Activated naive CD8-positive, alpha-beta T cell treated with anti-CD3 and anti-CD28 coated beads, Interleukin-2, amount 10 ng/mL, durations not matched to agents 7 days and 5 days (primary cell): ENCODE results near the gene EIF2AK2. TPM values are rescaled to one million over a fixed set of nuclear protein-coding genes. Genes with fewer than 3 reads are reported as not detected.
A peak's percentile ranks its signal among the peaks of the same experiment; 100 is the strongest.

Experiments
- ATAC-seq: fragments of 150-1000 bp; cut with Tn5 transposase; one replicate; pipeline ENCODE4 v1.10.0; 2021; ENCODE audit warnings: low read depth, moderate library complexity
- POLR2A ChIA-PET: fragments of 350-600 bp; sonication (Branson Sonifier 250); formaldehyde crosslinking; loops from one replicate; lab custom pipeline; 2021; ENCODE audit warnings: antibody characterized with exemption; lab: Charles Lee
- DNase-seq: peaks from one replicate; pipeline ENCODE4 v3.0.0; 2021
- H3K27ac Mint-ChIP-seq: one replicate; pipeline ENCODE4 v1.8.0; 2022; ENCODE audit warnings: mild to moderate bottlenecking, mixed read lengths
- H3K27me3 Mint-ChIP-seq: one replicate; pipeline ENCODE4 v1.8.0; 2022; ENCODE audit warnings: mild to moderate bottlenecking, moderate library complexity, mixed read lengths
- H3K36me3 Mint-ChIP-seq: one replicate; pipeline ENCODE4 v1.8.0; 2021; ENCODE audit warnings: mild to moderate bottlenecking, mixed read lengths
- H3K4me1 Mint-ChIP-seq: one replicate; pipeline ENCODE4 v1.8.0; 2021; ENCODE audit warnings: mixed read lengths
- H3K4me3 Mint-ChIP-seq: one replicate; pipeline ENCODE4 v1.8.0; 2022; ENCODE audit warnings: mild to moderate bottlenecking, moderate library complexity, mixed read lengths
- H3K9me3 Mint-ChIP-seq: one replicate; pipeline ENCODE4 v1.8.0; 2021; ENCODE audit warnings: mixed read lengths
- total RNA-seq, 2 experiments: library from RNA; stranded (reverse); gene quantifications; one replicate each; pipeline ENCODE4 v1.2.3, GENCODE V29; 2021

EIF2AK2 gene
- total RNA-seq, 2 experiments from 2014 or later = 101 to 121 TPM

- peaks cover 52% of the 10 kb centered on the region for H3K4me1 Mint-ChIP-seq
- DNase-seq (no peak), ATAC-seq (no peak)
- H3K27me3 Mint-ChIP-seq = no peaks in the 10 kb centered on the region
- H3K27ac Mint-ChIP-seq = peak overlapping the region; percentile 96
- H3K36me3 Mint-ChIP-seq = peaks cover 43% of the 10 kb centered on the region
- H3K9me3 Mint-ChIP-seq = peaks cover 2% of the 10 kb centered on the region
- POLR2A ChIA-PET = interaction anchor here (1.6 kb wide), 1 partner anchor 21 kb away, joined by 5 read pairs; no protein-coding TSS in a partner anchor
- peak overlapping the region; percentile 96 for H3K4me3 Mint-ChIP-seq
These were observed 2.0 kb downstream of the EIF2AK2 start for GRCh38 chr2:37154785-37155184.

GRCh38 chr2:37153224-37153623, 3.6 kb downstream of the EIF2AK2 start:
- DNase-seq = no peak
- no peak overlapping the region for H3K27ac Mint-ChIP-seq
- peak overlapping the region; percentile 50 for H3K4me3 Mint-ChIP-seq
- POLR2A ChIA-PET = interaction anchor here (1.1 kb wide), 1 partner anchor 49 kb away, joined by 4 read pairs; no protein-coding TSS in a partner anchor
- no peaks in the 10 kb centered on the region for H3K9me3 Mint-ChIP-seq
- peaks cover 53% of the 10 kb centered on the region for H3K36me3 Mint-ChIP-seq
- peaks cover 58% of the 10 kb centered on the region for H3K4me1 Mint-ChIP-seq
- no peaks in the 10 kb centered on the region for H3K27me3 Mint-ChIP-seq
- ATAC-seq = no peak

DNA sequence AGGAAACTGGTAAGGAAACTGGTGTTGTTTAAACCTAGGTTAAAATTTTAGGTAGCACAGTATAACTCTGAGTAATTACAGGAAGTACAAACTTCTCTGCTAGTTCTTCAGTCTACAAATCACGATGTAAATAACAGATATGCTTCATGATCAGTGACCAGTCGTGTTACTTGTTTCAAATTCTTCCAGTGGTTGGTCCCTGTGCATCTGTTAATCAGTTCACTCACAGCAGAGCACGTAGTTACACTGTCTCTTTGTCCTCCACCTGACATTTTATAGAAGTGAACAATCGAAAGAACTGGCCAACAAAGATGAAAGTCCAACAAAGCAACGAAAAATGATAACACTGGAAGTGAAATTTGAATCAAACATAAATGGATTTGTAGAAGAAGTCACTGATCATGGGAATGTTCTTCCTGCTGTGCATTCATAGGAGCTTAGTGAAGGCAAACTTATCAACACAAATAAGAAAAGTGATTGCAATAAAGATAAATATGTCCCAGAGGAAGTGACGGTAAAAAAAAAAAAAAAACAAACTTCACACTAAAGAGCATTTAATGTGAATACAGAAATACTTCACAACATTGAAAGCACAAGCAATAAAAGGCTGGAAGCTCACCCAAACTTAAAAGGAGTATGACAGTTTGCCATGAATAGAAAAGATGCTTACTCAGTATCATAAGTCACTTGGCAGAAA, 7.0 kb downstream of the EIF2AK2 start:
- peak overlapping the region; percentile 3 for H3K27ac Mint-ChIP-seq
- ATAC-seq (peak; percentile 36), DNase-seq (no peak)
- POLR2A ChIA-PET = no interaction called here
- no peaks in the 10 kb centered on the region for H3K27me3 Mint-ChIP-seq
- peaks cover 54% of the 10 kb centered on the region for H3K36me3 Mint-ChIP-seq
- H3K4me3 Mint-ChIP-seq = peak overlapping the region; percentile 35
- no peaks in the 10 kb centered on the region for H3K9me3 Mint-ChIP-seq
- H3K4me1 Mint-ChIP-seq = peaks cover 45% of the 10 kb centered on the region

- H3K9me3 Mint-ChIP-seq = no peaks in the 10 kb centered on the region
- H3K4me3 Mint-ChIP-seq = no peak overlapping the region
- no peak overlapping the region for H3K27ac Mint-ChIP-seq
- no peaks in the 10 kb centered on the region for H3K27me3 Mint-ChIP-seq
- H3K4me1 Mint-ChIP-seq = peaks cover 34% of the 10 kb centered on the region
- POLR2A ChIA-PET = no interaction called here
- ATAC-seq (no peak), DNase-seq (no peak)
- H3K36me3 Mint-ChIP-seq = peaks cover 47% of the 10 kb centered on the region
These were observed 8.5 kb downstream of the EIF2AK2 start for GRCh38 chr2:37148325-37148724.

GRCh38 chr2:37146062-37146461, 10.7 kb downstream of the EIF2AK2 start:
- H3K4me1 Mint-ChIP-seq = peaks cover 24% of the 10 kb centered on the region
- POLR2A ChIA-PET = interaction anchor here (0.6 to 1.4 kb wide), 2 partner anchors 10 to 63 kb away, joined by 3 to 4 read pairs; partner anchors contain the start of gene EIF2AK2

GRCh38 chr2:37143974-37144373, 12.8 kb downstream of the EIF2AK2 start:
- H3K27me3 Mint-ChIP-seq = no peaks in the 10 kb centered on the region
- DNase-seq = no peak
- POLR2A ChIA-PET = no interaction called here
- no peak overlapping the region for H3K4me3 Mint-ChIP-seq
- no peaks in the 10 kb centered on the region for H3K9me3 Mint-ChIP-seq
- no peak for ATAC-seq
- no peak overlapping the region for H3K27ac Mint-ChIP-seq
- H3K4me1 Mint-ChIP-seq = peaks cover 13% of the 10 kb centered on the region
- H3K36me3 Mint-ChIP-seq = peaks cover 44% of the 10 kb centered on the region

More at GRCh38 chr2:37146062-37146461, 10.7 kb downstream of the EIF2AK2 start:
- H3K27ac Mint-ChIP-seq = no peak overlapping the region
- H3K36me3 Mint-ChIP-seq = peaks cover 38% of the 10 kb centered on the region
- no peaks in the 10 kb centered on the region for H3K9me3 Mint-ChIP-seq
- ATAC-seq = no peak
- no peak overlapping the region for H3K4me3 Mint-ChIP-seq
- DNase-seq = no peak
- H3K27me3 Mint-ChIP-seq = no peaks in the 10 kb centered on the region

- peaks cover 34% of the 10 kb centered on the region for H3K36me3 Mint-ChIP-seq
- POLR2A ChIA-PET = no interaction called here
These were observed 14.2 kb downstream of the EIF2AK2 start for GRCh38 chr2:37142546-37142945.

DNA sequence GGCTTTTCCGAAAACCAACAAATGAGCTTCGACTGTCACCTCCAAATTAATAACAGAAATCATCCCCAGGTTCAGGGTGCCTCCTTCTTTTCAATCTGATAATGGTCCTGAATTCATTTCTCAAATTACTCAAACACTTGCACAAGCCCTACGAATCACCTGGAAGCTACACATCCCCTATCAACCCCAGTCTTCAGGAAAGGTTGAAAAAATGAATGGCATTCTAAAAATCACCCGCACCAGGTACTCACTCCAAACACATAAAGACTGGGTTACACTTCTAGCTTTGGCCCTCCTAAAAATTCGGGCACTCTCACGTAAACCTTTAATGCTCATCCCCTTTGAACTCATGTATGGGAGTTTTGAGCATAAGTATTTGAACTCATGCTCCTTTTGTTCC, 23.9 kb downstream of the EIF2AK2 start:
- no peak overlapping the region for H3K4me3 Mint-ChIP-seq
- H3K36me3 Mint-ChIP-seq = peaks cover 49% of the 10 kb centered on the region
- peaks cover 9% of the 10 kb centered on the region for H3K4me1 Mint-ChIP-seq
- no peak for DNase-seq
- no peaks in the 10 kb centered on the region for H3K27me3 Mint-ChIP-seq
- H3K9me3 Mint-ChIP-seq = no peaks in the 10 kb centered on the region
- POLR2A ChIA-PET = interaction anchor here (1.4 kb wide), 1 partner anchor 14 kb away, joined by 3 read pairs; no protein-coding TSS in a partner anchor
- no peak overlapping the region for H3K27ac Mint-ChIP-seq
- no peak for ATAC-seq

More at GRCh38 chr2:37142546-37142945, 14.2 kb downstream of the EIF2AK2 start:
- H3K27ac Mint-ChIP-seq = no peak overlapping the region
- peaks cover 10% of the 10 kb centered on the region for H3K4me1 Mint-ChIP-seq
- ATAC-seq (no peak), DNase-seq (no peak)
- no peaks in the 10 kb centered on the region for H3K9me3 Mint-ChIP-seq
- no peaks in the 10 kb centered on the region for H3K27me3 Mint-ChIP-seq
- H3K4me3 Mint-ChIP-seq = no peak overlapping the region

DNA sequence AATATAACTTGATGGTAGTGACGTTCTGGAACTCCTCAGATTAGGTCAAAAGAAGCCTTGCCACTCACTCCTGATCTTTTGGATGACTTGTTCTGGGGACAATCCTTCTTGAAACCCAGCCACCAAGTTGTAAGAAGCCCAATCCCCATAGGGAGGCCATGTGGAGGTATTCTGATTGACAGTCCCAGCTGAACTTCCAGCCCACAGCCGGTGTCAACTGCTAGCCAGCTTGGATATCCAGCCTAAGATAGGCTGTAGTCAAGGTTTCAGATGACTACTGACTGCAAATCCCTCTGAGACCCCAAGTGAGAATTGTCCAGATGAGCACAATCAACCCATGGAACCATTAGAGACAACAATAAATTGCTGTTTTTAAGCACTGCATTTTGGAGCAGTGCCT, 31.4 kb downstream of the EIF2AK2 start:
- Mint-ChIP-seq H3K27ac (no peak overlapping the region), H3K4me3 (no peak overlapping the region), H3K4me1 (peaks cover 5% of the 10 kb centered on the region), H3K27me3 (no peaks in the 10 kb centered on the region), H3K36me3 (peaks cover 45% of the 10 kb centered on the region), H3K9me3 (no peaks in the 10 kb centered on the region)
- DNase-seq (no peak), ATAC-seq (no peak)
- POLR2A ChIA-PET = no interaction called here

DNA sequence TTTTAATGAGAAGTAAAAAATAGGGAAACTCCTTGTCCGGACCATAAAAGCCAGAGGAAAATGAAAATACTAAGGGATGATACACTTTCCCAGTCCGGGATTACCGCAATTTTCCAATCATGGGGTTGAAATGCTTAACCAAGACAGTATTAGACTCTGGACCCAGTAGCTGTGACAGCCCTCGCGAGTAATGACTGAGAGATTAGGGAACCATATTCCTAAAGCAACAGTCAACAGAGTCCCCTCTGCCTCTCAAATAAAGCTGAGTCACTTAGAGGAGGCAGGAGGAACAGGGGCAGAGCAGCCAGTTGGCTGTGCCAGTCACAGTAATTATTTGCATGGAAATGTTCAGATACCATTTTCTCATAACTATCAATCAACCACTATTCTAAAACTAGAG, 37.6 kb downstream of the EIF2AK2 start:
- ATAC-seq = no peak
- Mint-ChIP-seq H3K9me3 (no peaks in the 10 kb centered on the region), H3K27me3 (no peaks in the 10 kb centered on the region), H3K4me3 (no peak overlapping the region), H3K27ac (no peak overlapping the region), H3K36me3 (peaks cover 29% of the 10 kb centered on the region), H3K4me1 (peaks cover 6% of the 10 kb centered on the region)
- POLR2A ChIA-PET = no interaction called here
- no peak for DNase-seq

GRCh38 chr2:37117566-37117965, 39.2 kb downstream of the EIF2AK2 start:
- H3K4me3 Mint-ChIP-seq = no peak overlapping the region
- peak overlapping the region; percentile 45 for H3K27ac Mint-ChIP-seq
- DNase-seq = no peak
- H3K27me3 Mint-ChIP-seq = no peaks in the 10 kb centered on the region
- ATAC-seq = no peak
- peaks cover 6% of the 10 kb centered on the region for H3K4me1 Mint-ChIP-seq
- POLR2A ChIA-PET = interaction anchor here (0.7 kb wide), 1 partner anchor 63 kb away, joined by 3 read pairs; no protein-coding TSS in a partner anchor
- H3K9me3 Mint-ChIP-seq = no peaks in the 10 kb centered on the region
- peaks cover 28% of the 10 kb centered on the region for H3K36me3 Mint-ChIP-seq

- Mint-ChIP-seq H3K9me3 (no peaks in the 10 kb centered on the region), H3K36me3 (peaks cover 35% of the 10 kb centered on the region), H3K4me1 (peaks cover 7% of the 10 kb centered on the region), H3K27me3 (no peaks in the 10 kb centered on the region), H3K4me3 (no peak overlapping the region), H3K27ac (no peak overlapping the region)
- POLR2A ChIA-PET = no interaction called here
- no peak for ATAC-seq
- DNase-seq = no peak
These were observed 44.8 kb downstream of the EIF2AK2 start for GRCh38 chr2:37111958-37112357.

DNA sequence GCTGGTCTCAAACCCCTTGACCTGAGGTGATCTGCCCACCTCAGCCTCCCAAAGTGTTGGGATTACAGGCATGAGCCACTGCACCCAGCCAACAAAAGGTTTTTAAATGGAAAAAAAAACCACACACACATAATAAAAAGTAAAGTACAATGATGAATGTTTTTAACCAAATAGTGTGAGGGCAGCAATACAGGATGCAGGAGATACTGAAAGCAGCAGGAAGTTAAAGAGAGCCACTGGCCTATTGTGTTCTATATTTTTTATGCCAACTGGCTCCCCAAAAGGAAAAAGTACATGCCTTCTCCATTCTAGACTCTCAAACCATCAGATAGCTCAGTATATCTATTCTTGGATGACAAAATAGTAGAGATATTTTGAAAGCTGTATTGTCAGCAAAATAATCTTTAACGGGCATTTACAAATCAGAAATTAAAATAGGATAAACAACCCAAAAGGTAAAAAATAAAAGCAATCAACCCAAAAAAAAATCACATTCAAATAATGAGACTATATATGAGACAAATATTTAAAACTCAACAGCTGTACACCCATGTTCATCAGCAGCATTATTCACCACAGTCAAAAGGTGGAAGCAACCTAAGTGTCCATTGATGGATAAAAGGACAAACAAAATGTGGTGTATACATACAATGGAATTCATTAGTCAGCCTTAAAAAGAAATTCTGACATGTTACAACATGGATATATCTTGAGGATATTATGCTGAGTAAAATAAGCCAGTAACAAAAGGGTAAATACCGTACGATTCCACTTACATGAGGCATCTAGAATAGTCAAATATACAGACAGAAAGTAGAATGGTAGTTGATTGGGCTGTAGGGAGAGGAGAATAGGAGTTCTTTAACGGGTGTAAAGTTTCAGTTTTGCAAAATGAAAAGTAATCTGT, 46.2 kb downstream of the EIF2AK2 start:
- H3K27me3 Mint-ChIP-seq = no peaks in the 10 kb centered on the region
- H3K27ac Mint-ChIP-seq = no peak overlapping the region
- H3K9me3 Mint-ChIP-seq = no peaks in the 10 kb centered on the region
- POLR2A ChIA-PET = interaction anchor here (0.7 kb wide), 1 partner anchor 51 kb away, joined by 3 read pairs; no protein-coding TSS in a partner anchor
- no peak for DNase-seq
- peaks cover 4% of the 10 kb centered on the region for H3K4me1 Mint-ChIP-seq
- peaks cover 33% of the 10 kb centered on the region for H3K36me3 Mint-ChIP-seq
- no peak for ATAC-seq
- no peak overlapping the region for H3K4me3 Mint-ChIP-seq
